ENCODE data around the gene COLEC11. TPM values are rescaled to one million over a fixed set of nuclear protein-coding genes. Genes with fewer than 3 reads are reported as not detected.

Gene COLEC11
- total and polyA plus RNA-seq, 2 experiments from 2014 or later, result 4.7 to 5.1 TPM

GRCh38 chr2:3601561-3602271, 6.8 kb downstream of the COLEC11 start:
- Histone ChIP-seq H3K36me3 (no peaks in the 10 kb centered on the region), H3K27ac (no peak overlapping the region), H3K9me3 (ENCODE audit: low read depth) (no peaks in the 10 kb centered on the region), H3K4me1 (ENCODE audit: low read depth) (peaks cover 14% of the 10 kb centered on the region), H3K4me3 (no peak overlapping the region), H3K27me3 (no peaks in the 10 kb centered on the region)
- no peak for TF ChIP-seq CTCF (IDR thresholded peaks at IDR 0.05; ENCODE audit: low read depth, low read length)
- DNase-seq (ENCODE audit: low read depth in 1 of 2, low spot score in 1 of 2), result no peak

- H3K4me1 ChIP-seq (ENCODE audit: low read depth), result peaks cover 11% of the 10 kb centered on the region
- no peaks in the 10 kb centered on the region for H3K27me3 ChIP-seq
- DNase-seq (ENCODE audit: low read depth in 1 of 2, low spot score in 1 of 2), result no peak
- H3K9me3 ChIP-seq (ENCODE audit: low read depth), result no peaks in the 10 kb centered on the region
- H3K4me3 ChIP-seq, result no peak overlapping the region
- no peak for TF ChIP-seq CTCF (IDR thresholded peaks at IDR 0.05; ENCODE audit: low read depth, low read length)
- no peaks in the 10 kb centered on the region for H3K36me3 ChIP-seq
- no peak overlapping the region for H3K27ac ChIP-seq
Measured at GRCh38 chr2:3602553-3603339, 7.8 kb downstream of the COLEC11 start.

- no peaks in the 10 kb centered on the region for H3K27me3 ChIP-seq
- no peak for DNase-seq (ENCODE audit: low read depth in 1 of 2, low spot score in 1 of 2)
- no peaks in the 10 kb centered on the region for H3K9me3 ChIP-seq (ENCODE audit: low read depth)
- H3K27ac ChIP-seq, result peak overlapping the region; percentile 82
- H3K4me1 ChIP-seq (ENCODE audit: low read depth), result peaks cover 11% of the 10 kb centered on the region
- no peaks in the 10 kb centered on the region for H3K36me3 ChIP-seq
- H3K4me3 ChIP-seq, result no peak overlapping the region
- TF ChIP-seq CTCF (IDR thresholded peaks at IDR 0.05; ENCODE audit: low read depth, low read length), result no peak
Measured at GRCh38 chr2:3603536-3604206, 8.8 kb downstream of the COLEC11 start.

- no peak for TF ChIP-seq CTCF (IDR thresholded peaks at IDR 0.05; ENCODE audit: low read depth, low read length)
- no peaks in the 10 kb centered on the region for H3K36me3 ChIP-seq
- H3K4me3 ChIP-seq, result no peak overlapping the region
- H3K4me1 ChIP-seq (ENCODE audit: low read depth), result peaks cover 11% of the 10 kb centered on the region
- H3K27me3 ChIP-seq, result no peaks in the 10 kb centered on the region
- peak overlapping the region; percentile 82 for H3K27ac ChIP-seq
- peak; percentile 43 to 61 for DNase-seq (ENCODE audit: low read depth in 1 of 2, low spot score in 1 of 2)
- no peaks in the 10 kb centered on the region for H3K9me3 ChIP-seq (ENCODE audit: low read depth)
Measured at GRCh38 chr2:3604207-3604877, 9.4 kb downstream of the COLEC11 start.

Measured in cardiac muscle cell (in vitro differentiated cells and primary cell).